Lower lobe of right lung (tissue), 2 donors: Measurements from ENCODE around the gene GTF2H1. TPM values are rescaled to one million over a fixed set of nuclear protein-coding genes. Genes with fewer than 3 reads are reported as not detected.

Experiments used
- ATAC-seq, 2 donors: fragments of 200-7000 bp; cut with Tn5 transposase; one replicate each; pipeline ENCODE4 v1.9.1; 2020 to 2022; ENCODE audit warnings: mild to moderate bottlenecking in 2 of 2, moderate library complexity in 2 of 2
- DNase-seq: peaks from one replicate; pipeline ENCODE4 v3.0.0-alpha.2; 2020
- H3K27ac ChIP-seq: fragments of 200-600 bp; one replicate; pipeline ENCODE4 v1.8.0; 2022
- H3K27me3 ChIP-seq: fragments of 200-600 bp; one replicate; pipeline ENCODE4 v1.8.0; 2022; ENCODE audit warnings: low read depth
- H3K36me3 ChIP-seq: fragments of 200-600 bp; one replicate; pipeline ENCODE4 v1.8.0; 2022; ENCODE audit warnings: mild to moderate bottlenecking
- H3K4me1 ChIP-seq: fragments of 200-600 bp; one replicate; pipeline ENCODE4 v1.8.0; 2022
- H3K4me3 ChIP-seq: fragments of 200-600 bp; one replicate; pipeline ENCODE4 v1.8.0; 2022; ENCODE audit warnings: mild to moderate bottlenecking
- H3K9me3 ChIP-seq: fragments of 200-600 bp; one replicate; pipeline ENCODE4 v1.8.0; 2022
- CTCF ChIP-seq: fragments of 200-600 bp; IDR thresholded peaks from one replicate; pipeline ENCODE4 v1.8.0; 2022; ENCODE audit warnings: antibody characterized with exemption, mild to moderate bottlenecking
- intact Hi-C: fragments of 100-400 bp; cut with DNase I; formaldehyde crosslinking; loops from one replicate; pipeline ENCODE4 v1.11.0; 2022
- total RNA-seq: library from RNA; stranded (reverse); fragmentation: NEBNext Ultra II Directional; extraction: Animal tissue kit (Norgen Biotek cat#: 25700); gene quantifications from one replicate; pipeline ENCODE4 v1.2.1, GENCODE V29; 2021
- donor health status: DM: no; HTN: yes; CAD: no; lungs with severe emphysema.

GTF2H1 gene
- total RNA-seq, 1 donor from 2014 or later, result 38.3 TPM

DNA sequence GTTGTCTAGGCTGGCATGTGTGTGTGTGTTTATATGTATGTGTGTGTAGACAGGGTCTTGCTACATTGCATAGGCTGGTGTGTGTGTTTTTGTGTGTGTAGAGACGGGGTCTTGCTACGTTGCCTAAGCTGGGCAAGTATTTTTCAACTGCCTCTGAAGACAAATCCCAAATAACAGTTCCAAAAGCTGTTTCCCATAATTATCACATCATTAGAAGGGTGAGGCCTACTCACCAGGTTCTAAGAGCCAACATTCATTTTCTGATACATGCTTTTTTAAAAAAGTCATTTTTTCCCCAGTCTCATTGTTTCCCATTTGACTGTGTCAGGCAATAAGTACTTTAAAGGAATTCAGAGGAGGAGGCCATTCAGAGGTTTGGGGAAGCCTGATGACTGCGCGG lies 33.5 kb upstream of the GTF2H1 start:
- no peaks in the 10 kb centered on the region for H3K4me1 ChIP-seq
- H3K36me3 ChIP-seq, result peaks cover 97% of the 10 kb centered on the region
- intact Hi-C loops, result no loop called here
- no peak overlapping the region for H3K4me3 ChIP-seq
- H3K27me3 ChIP-seq, result no peaks in the 10 kb centered on the region
- TF ChIP-seq CTCF, result no peak
- no peak for DNase-seq
- ATAC-seq, result no peak
- no peak overlapping the region for H3K27ac ChIP-seq
- H3K9me3 ChIP-seq, result no peaks in the 10 kb centered on the region

DNA sequence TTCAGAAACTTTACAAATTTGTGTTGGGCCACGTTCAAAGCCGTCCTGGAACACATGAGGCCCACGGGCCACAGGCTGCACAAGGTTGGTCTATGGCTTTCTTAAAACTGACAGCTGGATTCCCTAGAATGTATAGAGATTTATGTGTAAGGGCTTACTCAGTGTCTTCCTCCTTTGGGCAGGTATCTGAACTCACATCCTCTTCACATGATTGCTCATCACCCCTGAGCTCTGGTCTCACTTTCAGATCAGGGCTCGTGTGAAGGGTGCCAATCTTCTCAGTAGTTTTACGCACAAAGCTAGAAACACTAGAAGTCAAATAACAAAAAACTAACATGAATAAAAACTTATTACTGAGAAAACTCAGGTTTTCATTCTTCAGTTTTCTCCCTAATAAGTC lies 27.5 kb upstream of the GTF2H1 start:
- ATAC-seq (no peak), DNase-seq (no peak)
- H3K27me3 ChIP-seq, result no peaks in the 10 kb centered on the region
- no peak for TF ChIP-seq CTCF
- peaks cover under 1% of the 10 kb centered on the region for H3K4me1 ChIP-seq
- peaks cover 100% of the 10 kb centered on the region for H3K36me3 ChIP-seq
- intact Hi-C loops, result no loop called here
- H3K9me3 ChIP-seq, result no peaks in the 10 kb centered on the region
- H3K27ac ChIP-seq, result no peak overlapping the region
- no peak overlapping the region for H3K4me3 ChIP-seq

GRCh38 chr11:18295316-18295715 lies 27.1 kb upstream of the GTF2H1 start:
- H3K27ac ChIP-seq, result no peak overlapping the region
- no peak for TF ChIP-seq CTCF
- H3K9me3 ChIP-seq, result no peaks in the 10 kb centered on the region
- intact Hi-C loops, result no loop called here
- H3K4me3 ChIP-seq, result no peak overlapping the region
- H3K36me3 ChIP-seq, result peaks cover 100% of the 10 kb centered on the region
- no peaks in the 10 kb centered on the region for H3K27me3 ChIP-seq
- H3K4me1 ChIP-seq, result peaks cover 5% of the 10 kb centered on the region
- no peak for DNase-seq
- no peak for ATAC-seq

DNA sequence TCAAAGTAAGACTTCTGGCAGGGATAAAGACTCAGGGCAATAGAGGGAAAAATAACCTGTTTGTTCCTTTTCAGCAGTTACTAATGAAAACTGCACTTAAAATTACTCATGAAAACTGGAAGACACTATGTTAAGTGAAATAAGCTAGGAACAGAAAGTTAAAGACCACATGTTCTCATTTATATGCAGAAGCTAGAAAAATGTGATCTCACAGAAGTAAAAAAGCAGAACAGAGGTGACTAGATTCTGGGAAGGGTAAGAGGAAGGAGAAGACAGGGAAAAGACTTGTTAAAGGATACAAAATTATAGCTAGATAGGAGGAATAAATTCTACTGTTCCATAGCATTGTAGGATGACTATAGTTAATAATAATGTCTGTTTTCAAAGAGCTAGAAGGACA lies 22.6 kb upstream of the GTF2H1 start:
- ATAC-seq (no peak), DNase-seq (no peak)
- Histone ChIP-seq H3K27ac (no peak overlapping the region), H3K4me1 (peaks cover 6% of the 10 kb centered on the region), H3K9me3 (no peaks in the 10 kb centered on the region), H3K27me3 (no peaks in the 10 kb centered on the region), H3K36me3 (peaks cover 96% of the 10 kb centered on the region), H3K4me3 (no peak overlapping the region)
- no peak for TF ChIP-seq CTCF
- intact Hi-C loops, result no loop called here

- peaks cover 6% of the 10 kb centered on the region for H3K4me1 ChIP-seq
- no peak overlapping the region for H3K4me3 ChIP-seq
- intact Hi-C loops, result no loop called here
- H3K27me3 ChIP-seq, result no peaks in the 10 kb centered on the region
- ATAC-seq (no peak), DNase-seq (no peak)
- peaks cover 93% of the 10 kb centered on the region for H3K36me3 ChIP-seq
- H3K27ac ChIP-seq, result no peak overlapping the region
- H3K9me3 ChIP-seq, result no peaks in the 10 kb centered on the region
- TF ChIP-seq CTCF, result no peak
Measured at GRCh38 chr11:18304745-18305144, 17.6 kb upstream of the GTF2H1 start.
